Measurements from ENCODE around the gene TRPM8. TPM values are rescaled to one million over a fixed set of nuclear protein-coding genes. Genes with fewer than 3 reads are reported as not detected.

The TRPM8 gene
- total RNA-seq, 1 donor = not detected

GRCh38 chr2:234026693-234027254, 109.6 kb downstream of the TRPM8 start:
- H3K36me3 ChIP-seq (ENCODE audit: insufficient read depth, low read length) = no peaks in the 10 kb centered on the region
- peaks cover 12% of the 10 kb centered on the region for H3K27me3 ChIP-seq (ENCODE audit: insufficient read depth, low read length)
- H4K20me1 ChIP-seq (ENCODE audit: insufficient read depth, low read length) = no peaks in the 10 kb centered on the region
- TF ChIP-seq CTCF (IDR thresholded peaks at IDR 0.05; ENCODE audit: extremely low read depth, low read depth, low read length) = no peak
- no peak overlapping the region for H3K27ac ChIP-seq (ENCODE audit: low read depth, low read length)
- no peaks in the 10 kb centered on the region for H3K9me3 ChIP-seq (ENCODE audit: low read depth, low read length)
- H3K79me2 ChIP-seq (ENCODE audit: insufficient read depth, low read length) = no peaks in the 10 kb centered on the region
- no peak for DNase-seq (ENCODE audit: insufficient read length, low spot score, missing footprints)
- peaks cover 11% of the 10 kb centered on the region for H3K4me1 ChIP-seq (ENCODE audit: insufficient read depth, low read length)
- no peak overlapping the region for H2AFZ ChIP-seq (ENCODE audit: low read length)
- no peak overlapping the region for H3K4me2 ChIP-seq (ENCODE audit: insufficient read depth, low read length)
- no peak overlapping the region for H3K4me3 ChIP-seq (ENCODE audit: insufficient read depth, low read length)

- H3K36me3 ChIP-seq (ENCODE audit: insufficient read depth, low read length) = no peaks in the 10 kb centered on the region
- no peak overlapping the region for H2AFZ ChIP-seq (ENCODE audit: low read length)
- H3K27me3 ChIP-seq (ENCODE audit: insufficient read depth, low read length) = peaks cover 12% of the 10 kb centered on the region
- no peaks in the 10 kb centered on the region for H3K79me2 ChIP-seq (ENCODE audit: insufficient read depth, low read length)
- H4K20me1 ChIP-seq (ENCODE audit: insufficient read depth, low read length) = no peaks in the 10 kb centered on the region
- H3K4me1 ChIP-seq (ENCODE audit: insufficient read depth, low read length) = peaks cover 20% of the 10 kb centered on the region
- H3K4me2 ChIP-seq (ENCODE audit: insufficient read depth, low read length) = no peak overlapping the region
- H3K27ac ChIP-seq (ENCODE audit: low read depth, low read length) = no peak overlapping the region
- TF ChIP-seq CTCF (IDR thresholded peaks at IDR 0.05; ENCODE audit: extremely low read depth, low read depth, low read length) = no peak
- no peak for DNase-seq (ENCODE audit: insufficient read length, low spot score, missing footprints)
- no peak overlapping the region for H3K4me3 ChIP-seq (ENCODE audit: insufficient read depth, low read length)
- no peaks in the 10 kb centered on the region for H3K9me3 ChIP-seq (ENCODE audit: low read depth, low read length)
These were observed 110.5 kb downstream of the TRPM8 start for GRCh38 chr2:234027641-234028040.

- Histone ChIP-seq H3K4me3 (ENCODE audit: insufficient read depth, low read length) (no peak overlapping the region), H3K79me2 (ENCODE audit: insufficient read depth, low read length) (no peaks in the 10 kb centered on the region), H3K9me3 (ENCODE audit: low read depth, low read length) (no peaks in the 10 kb centered on the region), H4K20me1 (ENCODE audit: insufficient read depth, low read length) (no peaks in the 10 kb centered on the region), H3K27me3 (ENCODE audit: insufficient read depth, low read length) (peaks cover 12% of the 10 kb centered on the region), H3K4me2 (ENCODE audit: insufficient read depth, low read length) (no peak overlapping the region), H3K27ac (ENCODE audit: low read depth, low read length) (no peak overlapping the region), H3K36me3 (ENCODE audit: insufficient read depth, low read length) (no peaks in the 10 kb centered on the region), H3K4me1 (ENCODE audit: insufficient read depth, low read length) (peaks cover 28% of the 10 kb centered on the region), H2AFZ (ENCODE audit: low read length) (no peak overlapping the region)
- TF ChIP-seq CTCF (IDR thresholded peaks at IDR 0.05; ENCODE audit: extremely low read depth, low read depth, low read length) = no peak
- DNase-seq (ENCODE audit: insufficient read length, low spot score, missing footprints) = no peak
These were observed 112.1 kb downstream of the TRPM8 start for GRCh38 chr2:234029150-234029733.

GRCh38 chr2:234031207-234031606, 114.0 kb downstream of the TRPM8 start:
- Histone ChIP-seq H3K36me3 (ENCODE audit: insufficient read depth, low read length) (no peaks in the 10 kb centered on the region), H3K79me2 (ENCODE audit: insufficient read depth, low read length) (no peaks in the 10 kb centered on the region), H2AFZ (ENCODE audit: low read length) (no peak overlapping the region), H3K4me1 (ENCODE audit: insufficient read depth, low read length) (peaks cover 22% of the 10 kb centered on the region), H3K27ac (ENCODE audit: low read depth, low read length) (no peak overlapping the region), H4K20me1 (ENCODE audit: insufficient read depth, low read length) (no peaks in the 10 kb centered on the region), H3K27me3 (ENCODE audit: insufficient read depth, low read length) (peaks cover 22% of the 10 kb centered on the region), H3K9me3 (ENCODE audit: low read depth, low read length) (peaks cover 2% of the 10 kb centered on the region), H3K4me2 (ENCODE audit: insufficient read depth, low read length) (no peak overlapping the region), H3K4me3 (ENCODE audit: insufficient read depth, low read length) (no peak overlapping the region)
- TF ChIP-seq CTCF (IDR thresholded peaks at IDR 0.05; ENCODE audit: extremely low read depth, low read depth, low read length) = no peak
- no peak for DNase-seq (ENCODE audit: insufficient read length, low spot score, missing footprints)
